SK-N-SH treated with all-trans-retinoic acid at 6 μM for 48 hours (cell line): ENCODE measurements around the gene PLXNB1.

Experiments used
- ATAC-seq: fragments of 200-7000 bp; cut with Tn5 transposase; 3 replicates; pipeline ENCODE4 v1.9.1; 2020; ENCODE audit warnings: mild to moderate bottlenecking, moderate library complexity
- BACH2 ChIP-seq: fragments of 250-450 bp; sonication (Bioruptor Pico); IDR thresholded peaks from 2 replicates; pipeline ENCODE4 v1.9.0; 2021; ENCODE audit warnings: mild to moderate bottlenecking, borderline replicate concordance
- CSDC2 ChIP-seq: fragments of 250-450 bp; sonication (Bioruptor Pico); IDR thresholded peaks from 2 replicates; pipeline ENCODE4 v1.5.0; 2020; ENCODE audit warnings: mild to moderate bottlenecking, moderate library complexity
- ESRRG ChIP-seq: fragments of 250-450 bp; sonication (Bioruptor Pico); IDR thresholded peaks from 2 replicates; pipeline ENCODE4 v1.6.1; 2021; ENCODE audit warnings: mild to moderate bottlenecking
- GLIS3 ChIP-seq: fragments of 250-450 bp; sonication (Bioruptor Pico); IDR thresholded peaks from 2 replicates; pipeline ENCODE4 v1.5.0; 2020; ENCODE audit warnings: mild to moderate bottlenecking, moderate library complexity
- OSR1 ChIP-seq: fragments of 250-450 bp; sonication (Bioruptor Pico); IDR thresholded peaks from 2 replicates; pipeline ENCODE4 v1.8.0; 2022; ENCODE audit warnings: moderate library complexity, mild to moderate bottlenecking, inconsistent platforms
- PPARA ChIP-seq: fragments of 250-450 bp; sonication (Bioruptor Pico); IDR thresholded peaks from 2 replicates; pipeline ENCODE4 v1.5.0; 2020; ENCODE audit warnings: mild to moderate bottlenecking, borderline replicate concordance
- RARB ChIP-seq: fragments of 250-450 bp; sonication (Bioruptor Pico); IDR thresholded peaks from 2 replicates; pipeline ENCODE4 v1.8.0; 2021; ENCODE audit warnings: mild to moderate bottlenecking, moderate library complexity
- SNAI2 ChIP-seq: fragments of 250-450 bp; sonication (Bioruptor Pico); IDR thresholded peaks from 2 replicates; pipeline ENCODE4 v1.5.0; 2020; ENCODE audit warnings: mild to moderate bottlenecking, moderate library complexity
- TOX ChIP-seq: fragments of 250-450 bp; sonication (Bioruptor Pico); IDR thresholded peaks from 2 replicates; pipeline ENCODE4 v1.8.0; 2021; ENCODE audit warnings: mild to moderate bottlenecking, moderate library complexity, borderline replicate concordance
- ZC3H10 ChIP-seq: fragments of 250-450 bp; sonication (Bioruptor Pico); IDR thresholded peaks from 2 replicates; pipeline ENCODE4 v1.5.1; 2021; ENCODE audit warnings: mild to moderate bottlenecking, moderate library complexity
- ZFP3 ChIP-seq: fragments of 250-450 bp; sonication (Bioruptor Pico); IDR thresholded peaks from 2 replicates; pipeline ENCODE4 v1.5.0; 2020; ENCODE audit warnings: mild to moderate bottlenecking, moderate library complexity
- ZFP30 ChIP-seq: fragments of 450-650 bp; formaldehyde crosslinking; IDR thresholded peaks from 2 replicates; pipeline ENCODE4 v1.5.0; 2022; ENCODE audit warnings: mild to moderate bottlenecking, moderate library complexity
- ZNF70 ChIP-seq: fragments of 450-650 bp; formaldehyde crosslinking; IDR thresholded peaks from 2 replicates; pipeline ENCODE4 v1.5.0; 2020; ENCODE audit warnings: mild to moderate bottlenecking, moderate library complexity
- TF ChIP-seq, protein P1 (sequence below): fragments of 250-450 bp; sonication (Bioruptor Pico); IDR thresholded peaks from 2 replicates; pipeline ENCODE4 v1.8.0; 2020; ENCODE audit warnings: mild to moderate bottlenecking, moderate library complexity, borderline replicate concordance
- TF ChIP-seq, protein P2 (sequence below): fragments of 250-450 bp; sonication (Bioruptor Pico); IDR thresholded peaks from 2 replicates; pipeline ENCODE4 v1.8.0; 2021; ENCODE audit warnings: low read depth, mild to moderate bottlenecking, moderate library complexity, borderline replicate concordance

The PLXNB1 gene, protein sequence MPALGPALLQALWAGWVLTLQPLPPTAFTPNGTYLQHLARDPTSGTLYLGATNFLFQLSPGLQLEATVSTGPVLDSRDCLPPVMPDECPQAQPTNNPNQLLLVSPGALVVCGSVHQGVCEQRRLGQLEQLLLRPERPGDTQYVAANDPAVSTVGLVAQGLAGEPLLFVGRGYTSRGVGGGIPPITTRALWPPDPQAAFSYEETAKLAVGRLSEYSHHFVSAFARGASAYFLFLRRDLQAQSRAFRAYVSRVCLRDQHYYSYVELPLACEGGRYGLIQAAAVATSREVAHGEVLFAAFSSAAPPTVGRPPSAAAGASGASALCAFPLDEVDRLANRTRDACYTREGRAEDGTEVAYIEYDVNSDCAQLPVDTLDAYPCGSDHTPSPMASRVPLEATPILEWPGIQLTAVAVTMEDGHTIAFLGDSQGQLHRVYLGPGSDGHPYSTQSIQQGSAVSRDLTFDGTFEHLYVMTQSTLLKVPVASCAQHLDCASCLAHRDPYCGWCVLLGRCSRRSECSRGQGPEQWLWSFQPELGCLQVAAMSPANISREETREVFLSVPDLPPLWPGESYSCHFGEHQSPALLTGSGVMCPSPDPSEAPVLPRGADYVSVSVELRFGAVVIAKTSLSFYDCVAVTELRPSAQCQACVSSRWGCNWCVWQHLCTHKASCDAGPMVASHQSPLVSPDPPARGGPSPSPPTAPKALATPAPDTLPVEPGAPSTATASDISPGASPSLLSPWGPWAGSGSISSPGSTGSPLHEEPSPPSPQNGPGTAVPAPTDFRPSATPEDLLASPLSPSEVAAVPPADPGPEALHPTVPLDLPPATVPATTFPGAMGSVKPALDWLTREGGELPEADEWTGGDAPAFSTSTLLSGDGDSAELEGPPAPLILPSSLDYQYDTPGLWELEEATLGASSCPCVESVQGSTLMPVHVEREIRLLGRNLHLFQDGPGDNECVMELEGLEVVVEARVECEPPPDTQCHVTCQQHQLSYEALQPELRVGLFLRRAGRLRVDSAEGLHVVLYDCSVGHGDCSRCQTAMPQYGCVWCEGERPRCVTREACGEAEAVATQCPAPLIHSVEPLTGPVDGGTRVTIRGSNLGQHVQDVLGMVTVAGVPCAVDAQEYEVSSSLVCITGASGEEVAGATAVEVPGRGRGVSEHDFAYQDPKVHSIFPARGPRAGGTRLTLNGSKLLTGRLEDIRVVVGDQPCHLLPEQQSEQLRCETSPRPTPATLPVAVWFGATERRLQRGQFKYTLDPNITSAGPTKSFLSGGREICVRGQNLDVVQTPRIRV (N-terminal part only)

DNA sequence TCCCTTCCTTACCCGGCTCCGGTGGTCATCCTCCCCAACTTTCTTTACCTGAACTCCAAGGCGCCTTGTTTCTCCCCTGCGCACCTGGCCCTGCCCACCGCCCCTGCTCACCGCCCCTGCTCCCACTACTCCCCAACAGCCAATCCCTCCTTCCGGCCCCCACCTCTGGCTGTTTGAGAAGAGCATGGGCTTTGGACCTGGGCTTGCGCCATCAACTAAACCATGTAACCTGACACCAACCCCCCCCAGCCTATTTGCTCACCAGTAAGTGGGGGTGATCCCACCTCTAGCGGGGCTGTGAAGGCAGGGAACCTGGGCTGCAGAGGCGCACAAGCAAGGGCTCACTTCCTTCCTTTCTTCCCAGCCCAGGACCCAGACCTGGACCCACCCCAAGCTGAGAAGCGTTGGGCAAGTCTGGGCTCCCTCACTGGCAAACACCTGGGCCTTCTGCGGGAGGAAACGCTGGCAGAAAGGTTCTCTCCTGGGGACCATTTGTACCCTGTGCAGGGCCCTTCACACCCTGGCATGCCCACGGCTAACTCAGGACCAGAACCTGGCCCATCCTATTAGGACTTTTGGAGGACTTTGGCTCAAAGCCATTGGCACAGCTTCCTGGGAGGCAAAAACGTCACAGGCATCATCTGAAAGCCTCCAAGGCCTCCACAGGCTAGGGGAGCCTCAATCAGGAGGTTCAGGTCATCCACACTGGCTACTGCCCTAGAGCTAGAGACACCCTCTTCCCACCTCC is at the start of gene PLXNB1:
TSS of gene PLXNB1 (minus strand) at position 127 of the 748 bp plus-strand sequence. CDS start 5,475 bp downstream, outside the sequence.
- ATAC-seq, result no peak
- TF ChIP-seq GLIS3 (CRISPR knock-in tag), result no peak
- TF ChIP-seq, protein P1, sequence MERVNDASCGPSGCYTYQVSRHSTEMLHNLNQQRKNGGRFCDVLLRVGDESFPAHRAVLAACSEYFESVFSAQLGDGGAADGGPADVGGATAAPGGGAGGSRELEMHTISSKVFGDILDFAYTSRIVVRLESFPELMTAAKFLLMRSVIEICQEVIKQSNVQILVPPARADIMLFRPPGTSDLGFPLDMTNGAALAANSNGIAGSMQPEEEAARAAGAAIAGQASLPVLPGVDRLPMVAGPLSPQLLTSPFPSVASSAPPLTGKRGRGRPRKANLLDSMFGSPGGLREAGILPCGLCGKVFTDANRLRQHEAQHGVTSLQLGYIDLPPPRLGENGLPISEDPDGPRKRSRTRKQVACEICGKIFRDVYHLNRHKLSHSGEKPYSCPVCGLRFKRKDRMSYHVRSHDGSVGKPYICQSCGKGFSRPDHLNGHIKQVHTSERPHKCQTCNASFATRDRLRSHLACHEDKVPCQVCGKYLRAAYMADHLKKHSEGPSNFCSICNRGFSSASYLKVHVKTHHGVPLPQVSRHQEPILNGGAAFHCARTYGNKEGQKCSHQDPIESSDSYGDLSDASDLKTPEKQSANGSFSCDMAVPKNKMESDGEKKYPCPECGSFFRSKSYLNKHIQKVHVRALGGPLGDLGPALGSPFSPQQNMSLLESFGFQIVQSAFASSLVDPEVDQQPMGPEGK (CRISPR knock-in tag), result peak; percentile 70; the same call in 1 of the 2 replicates
- no peak for TF ChIP-seq CSDC2 (CRISPR knock-in tag)
- no peak for TF ChIP-seq ZFP30 (CRISPR knock-in tag)

DNA sequence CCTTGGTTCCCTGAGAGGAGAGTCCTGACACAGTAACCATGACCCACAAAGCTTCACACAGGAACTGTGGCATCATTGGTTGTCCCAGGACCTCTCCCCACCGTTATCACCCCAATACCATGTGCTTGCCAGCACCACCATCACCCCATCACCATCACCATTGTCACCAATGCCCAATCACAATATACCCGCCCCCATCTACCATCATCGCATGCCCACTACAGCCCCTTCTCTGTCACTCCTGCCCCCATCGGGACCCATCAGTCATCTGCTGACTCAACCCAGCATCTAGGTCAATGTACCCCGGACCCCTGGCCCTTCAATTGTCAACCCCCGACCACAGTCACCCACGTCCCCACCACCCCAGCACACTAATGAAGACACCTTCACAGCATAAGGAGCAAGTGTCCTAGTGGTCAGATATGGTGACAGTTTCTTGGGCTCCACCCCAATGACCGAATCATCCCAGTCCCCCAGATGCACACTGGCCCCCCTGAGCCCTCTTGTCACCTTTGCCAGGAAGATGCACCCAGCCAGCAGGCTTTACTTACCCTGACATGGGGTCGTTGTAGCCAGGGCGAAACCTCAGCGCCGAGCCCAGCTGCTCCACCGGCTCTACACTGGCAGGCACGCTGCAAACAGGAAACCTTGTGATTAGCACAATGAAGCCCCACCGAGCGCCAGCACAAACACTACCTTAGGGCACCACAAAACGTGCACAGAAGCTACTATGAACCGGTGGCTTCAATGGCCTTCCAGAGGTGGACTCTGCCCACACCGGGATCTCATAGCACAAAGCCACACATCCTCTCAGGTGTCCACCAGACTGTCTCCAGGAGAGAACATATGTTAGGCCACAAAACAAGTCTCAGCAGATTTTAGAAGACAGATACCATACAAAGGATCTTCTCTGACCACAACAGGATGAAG is 49.0 kb upstream of the PLXNB1 start:
- no peak for ATAC-seq

DNA sequence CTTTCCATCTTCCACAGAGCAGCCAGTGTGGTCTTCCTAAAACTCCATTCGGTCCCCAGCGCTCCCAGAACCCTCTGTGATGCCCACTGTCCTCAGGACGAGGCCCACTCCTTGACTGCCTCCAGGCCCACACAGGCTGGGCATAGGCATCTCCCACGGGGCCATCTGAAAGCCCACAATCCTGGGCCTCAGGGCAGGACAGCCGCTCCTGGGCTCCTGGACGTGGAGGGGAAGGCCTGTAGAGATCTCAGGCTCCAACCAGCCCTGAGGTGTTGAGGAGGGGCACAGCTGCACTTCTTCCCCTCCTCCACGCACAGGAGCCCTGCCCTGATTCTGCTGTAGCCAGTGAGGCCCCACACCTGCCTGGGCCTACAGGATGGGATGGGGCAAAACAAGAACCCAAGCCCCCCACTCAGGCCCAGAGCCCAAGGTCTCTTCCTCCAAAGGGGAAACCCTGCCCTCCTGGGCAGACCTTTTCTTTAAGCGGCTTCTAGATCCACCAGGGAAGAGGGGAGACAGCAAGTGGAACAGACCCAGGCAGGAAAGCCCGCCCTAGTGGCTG is 48.2 kb upstream of the PLXNB1 start:
- no peak for ATAC-seq
- TF ChIP-seq ZFP30 (CRISPR knock-in tag) (no peak), ZFP3 (CRISPR knock-in tag) (no peak), ESRRG (CRISPR knock-in tag) (no peak), PPARA (CRISPR knock-in tag) (no peak)

More for the DNA sequence above, 49.0 kb upstream of the PLXNB1 start:
- TF ChIP-seq ZNF70 (CRISPR knock-in tag) (no peak), BACH2 (CRISPR knock-in tag) (no peak), ZC3H10 (CRISPR knock-in tag) (no peak), SNAI2 (CRISPR knock-in tag) (no peak), GLIS3 (CRISPR knock-in tag) (no peak), TOX (no peak), OSR1 (CRISPR knock-in tag) (no peak), RARB (CRISPR knock-in tag) (no peak)
- TF ChIP-seq, protein P1 (CRISPR knock-in tag), result no peak
- TF ChIP-seq, protein P2, sequence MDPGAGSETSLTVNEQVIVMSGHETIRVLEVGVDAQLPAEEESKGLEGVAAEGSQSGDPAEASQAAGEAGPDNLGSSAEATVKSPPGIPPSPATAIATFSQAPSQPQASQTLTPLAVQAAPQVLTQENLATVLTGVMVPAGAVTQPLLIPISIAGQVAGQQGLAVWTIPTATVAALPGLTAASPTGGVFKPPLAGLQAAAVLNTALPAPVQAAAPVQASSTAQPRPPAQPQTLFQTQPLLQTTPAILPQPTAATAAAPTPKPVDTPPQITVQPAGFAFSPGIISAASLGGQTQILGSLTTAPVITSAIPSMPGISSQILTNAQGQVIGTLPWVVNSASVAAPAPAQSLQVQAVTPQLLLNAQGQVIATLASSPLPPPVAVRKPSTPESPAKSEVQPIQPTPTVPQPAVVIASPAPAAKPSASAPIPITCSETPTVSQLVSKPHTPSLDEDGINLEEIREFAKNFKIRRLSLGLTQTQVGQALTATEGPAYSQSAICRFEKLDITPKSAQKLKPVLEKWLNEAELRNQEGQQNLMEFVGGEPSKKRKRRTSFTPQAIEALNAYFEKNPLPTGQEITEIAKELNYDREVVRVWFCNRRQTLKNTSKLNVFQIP (CRISPR knock-in tag), result no peak
